ENCODE measurements around the gene ABHD12.
"Not testable (repeated sequence)": the region's sequence is repeated elsewhere in the genome, so short reads cannot be mapped to it uniquely, and the experiment has no call there.

The ABHD12 gene

DNA sequence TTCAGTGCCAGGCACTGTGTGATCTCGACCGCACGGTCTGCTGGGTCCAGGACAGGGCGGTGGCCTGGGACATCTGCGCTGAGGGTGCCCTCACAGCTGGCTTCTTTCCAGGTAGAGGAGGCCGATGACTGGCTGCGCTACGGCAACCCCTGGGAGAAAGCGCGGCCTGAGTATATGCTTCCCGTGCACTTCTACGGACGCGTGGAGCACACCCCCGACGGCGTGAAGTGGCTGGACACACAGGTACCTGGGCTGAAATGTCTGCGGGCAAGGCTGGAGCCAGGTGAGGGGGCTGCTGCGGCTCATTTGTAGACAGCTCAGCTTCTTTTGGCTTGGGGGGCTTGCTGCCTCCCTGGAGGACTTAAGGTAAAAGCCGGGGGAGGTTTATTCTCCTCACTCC is 116.2 kb downstream of the ABHD12 start:
- 97 to 99% methylated on average over 18 to 20 of the region's 20 CpGs for WGBS, 2 experiments (ENCODE audit: insufficient coverage in 2 of 2)

GRCh38 chr20:25273541-25274358 is 116.9 kb downstream of the ABHD12 start:
- Histone ChIP-seq H3K4me3 (ENCODE audit: extremely low read depth, insufficient read depth, low read length, poor library complexity, severe bottlenecking) (no peak overlapping the region), H3K9me3 (ENCODE audit: control insufficient read depth, low read length) (no peaks in the 10 kb centered on the region), H3K36me3 (ENCODE audit: control insufficient read depth, insufficient read depth, low read length) (peaks cover 84% of the 10 kb centered on the region), H3K27ac (ENCODE audit: low read depth, low read length, severe bottlenecking) (no peak overlapping the region), H3K4me1 (ENCODE audit: control insufficient read depth, insufficient read depth, low read length, poor library complexity, severe bottlenecking) (no peaks in the 10 kb centered on the region)
- 93% methylated on average over 11 to 17 of the region's 20 CpGs for WGBS, 2 experiments (ENCODE audit: insufficient coverage in 2 of 2)

More for the DNA sequence above, 116.2 kb downstream of the ABHD12 start:
- no peak overlapping the region for H3K4me3 ChIP-seq (ENCODE audit: extremely low read depth, insufficient read depth, low read length, poor library complexity, severe bottlenecking)
- H3K9me3 ChIP-seq (ENCODE audit: control insufficient read depth, low read length): no peaks in the 10 kb centered on the region
- no peak overlapping the region for H3K27ac ChIP-seq (ENCODE audit: low read depth, low read length, severe bottlenecking)
- no peaks in the 10 kb centered on the region for H3K4me1 ChIP-seq (ENCODE audit: control insufficient read depth, insufficient read depth, low read length, poor library complexity, severe bottlenecking)
- H3K36me3 ChIP-seq (ENCODE audit: control insufficient read depth, insufficient read depth, low read length): peaks cover 84% of the 10 kb centered on the region

DNA sequence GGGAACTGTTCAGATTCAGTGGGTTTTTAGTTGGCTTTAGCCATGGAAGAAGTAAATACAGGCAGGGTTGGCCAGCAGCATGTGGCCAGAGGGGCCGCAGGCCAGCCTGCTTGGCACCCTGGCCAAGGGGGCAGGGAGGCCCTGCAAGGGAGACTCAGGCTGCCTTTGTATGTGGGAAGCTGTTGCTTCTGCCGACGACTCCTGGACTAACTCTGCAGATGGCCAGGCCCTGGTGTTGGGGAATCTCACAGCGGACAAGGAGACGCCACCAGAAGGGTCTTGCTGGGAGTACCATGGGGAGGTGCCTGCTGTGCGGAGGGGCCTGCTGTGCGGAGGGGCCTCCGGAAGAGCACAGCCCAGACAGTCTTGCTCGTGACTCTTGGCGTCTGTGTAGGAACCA is 117.6 kb downstream of the ABHD12 start:
- H3K36me3 ChIP-seq (ENCODE audit: control insufficient read depth, insufficient read depth, low read length): peaks cover 77% of the 10 kb centered on the region
- WGBS, 2 experiments (ENCODE audit: insufficient coverage in 2 of 2): 94 to 96% methylated on average over 10 of the region's 10 CpGs
- no peak overlapping the region for H3K27ac ChIP-seq (ENCODE audit: low read depth, low read length, severe bottlenecking)
- H3K4me1 ChIP-seq (ENCODE audit: control insufficient read depth, insufficient read depth, low read length, poor library complexity, severe bottlenecking): no peaks in the 10 kb centered on the region
- no peaks in the 10 kb centered on the region for H3K9me3 ChIP-seq (ENCODE audit: control insufficient read depth, low read length)
- H3K4me3 ChIP-seq (ENCODE audit: extremely low read depth, insufficient read depth, low read length, poor library complexity, severe bottlenecking): no peak overlapping the region

DNA sequence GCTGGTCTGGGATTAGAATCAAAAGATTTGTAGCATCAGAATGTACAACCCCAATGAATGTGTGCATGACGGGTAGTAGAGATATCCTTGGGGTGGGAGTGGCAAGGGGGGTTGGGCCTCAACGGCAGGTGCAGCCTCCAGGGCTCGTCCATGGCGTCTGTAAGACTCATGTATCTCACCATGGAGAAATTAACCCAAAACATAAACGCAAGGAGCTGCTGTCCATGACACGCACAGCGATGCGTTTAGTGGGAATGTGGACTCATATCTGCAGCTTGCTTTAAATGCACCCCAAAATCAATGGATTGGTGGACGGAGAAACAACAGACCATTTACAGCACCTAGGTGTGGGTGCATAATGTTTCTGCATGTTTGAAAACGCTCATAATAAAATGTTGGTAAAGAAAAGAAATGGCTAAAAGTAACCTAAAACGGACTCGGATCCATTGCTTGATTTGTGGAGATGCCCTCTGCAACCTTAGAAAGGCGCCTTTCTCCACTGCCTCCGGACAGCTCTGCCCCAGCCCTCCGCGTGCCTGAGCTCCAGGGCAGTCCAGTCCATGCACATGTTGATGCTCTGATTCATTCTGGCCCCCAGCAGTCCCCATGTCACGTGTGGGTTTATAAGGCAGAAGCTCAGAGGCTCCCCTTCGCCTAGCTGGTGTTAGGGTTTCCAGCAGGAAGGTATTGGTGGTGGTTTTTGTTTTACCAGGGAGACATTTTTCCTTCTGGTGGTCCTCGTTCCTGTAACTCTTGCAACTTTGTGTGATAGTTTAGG is 118.2 kb downstream of the ABHD12 start:
- WGBS, 2 experiments (ENCODE audit: insufficient coverage in 2 of 2): 95 to 96% methylated on average over 16 to 19 of the region's 19 CpGs
- Histone ChIP-seq H3K36me3 (ENCODE audit: control insufficient read depth, insufficient read depth, low read length) (peaks cover 71% of the 10 kb centered on the region), H3K4me1 (ENCODE audit: control insufficient read depth, insufficient read depth, low read length, poor library complexity, severe bottlenecking) (no peaks in the 10 kb centered on the region), H3K4me3 (ENCODE audit: extremely low read depth, insufficient read depth, low read length, poor library complexity, severe bottlenecking) (no peak overlapping the region), H3K9me3 (ENCODE audit: control insufficient read depth, low read length) (no peaks in the 10 kb centered on the region), H3K27ac (ENCODE audit: low read depth, low read length, severe bottlenecking) (no peak overlapping the region)

GRCh38 chr20:25271486-25272222 is 119.0 kb downstream of the ABHD12 start:
- Histone ChIP-seq H3K9me3 (ENCODE audit: control insufficient read depth, low read length) (no peaks in the 10 kb centered on the region), H3K36me3 (ENCODE audit: control insufficient read depth, insufficient read depth, low read length) (peaks cover 64% of the 10 kb centered on the region), H3K4me1 (ENCODE audit: control insufficient read depth, insufficient read depth, low read length, poor library complexity, severe bottlenecking) (no peaks in the 10 kb centered on the region), H3K27ac (ENCODE audit: low read depth, low read length, severe bottlenecking) (no peak overlapping the region), H3K4me3 (ENCODE audit: extremely low read depth, insufficient read depth, low read length, poor library complexity, severe bottlenecking) (no peak overlapping the region)
- WGBS, 2 experiments (ENCODE audit: insufficient coverage in 2 of 2): 93 to 94% methylated on average over 9 to 11 of the region's 13 CpGs

- WGBS, 2 experiments (ENCODE audit: insufficient coverage in 2 of 2): 90 to 99% methylated on average over 11 to 12 of the region's 12 CpGs
- peaks cover 63% of the 10 kb centered on the region for H3K36me3 ChIP-seq (ENCODE audit: control insufficient read depth, insufficient read depth, low read length)
- H3K27ac ChIP-seq (ENCODE audit: low read depth, low read length, severe bottlenecking): no peak overlapping the region
- H3K4me1 ChIP-seq (ENCODE audit: control insufficient read depth, insufficient read depth, low read length, poor library complexity, severe bottlenecking): no peaks in the 10 kb centered on the region
- no peaks in the 10 kb centered on the region for H3K9me3 ChIP-seq (ENCODE audit: control insufficient read depth, low read length)
- H3K4me3 ChIP-seq (ENCODE audit: extremely low read depth, insufficient read depth, low read length, poor library complexity, severe bottlenecking): no peak overlapping the region
Observed at GRCh38 chr20:25270829-25271251, 119.8 kb downstream of the ABHD12 start.

GRCh38 chr20:25269833-25270170 is 120.8 kb downstream of the ABHD12 start:
- peaks cover 65% of the 10 kb centered on the region for H3K36me3 ChIP-seq (ENCODE audit: control insufficient read depth, insufficient read depth, low read length)

GRCh38 chr20:25269057-25269832 is 121.4 kb downstream of the ABHD12 start:
- Histone ChIP-seq H3K27ac (ENCODE audit: low read depth, low read length, severe bottlenecking) (no peak overlapping the region), H3K36me3 (ENCODE audit: control insufficient read depth, insufficient read depth, low read length) (peaks cover 60% of the 10 kb centered on the region), H3K4me3 (ENCODE audit: extremely low read depth, insufficient read depth, low read length, poor library complexity, severe bottlenecking) (no peak overlapping the region), H3K4me1 (ENCODE audit: control insufficient read depth, insufficient read depth, low read length, poor library complexity, severe bottlenecking) (no peaks in the 10 kb centered on the region), H3K9me3 (ENCODE audit: control insufficient read depth, low read length) (no peaks in the 10 kb centered on the region)
- WGBS, 2 experiments (ENCODE audit: insufficient coverage in 2 of 2): 86 to 89% methylated on average over 10 to 11 of the region's 11 CpGs

More at GRCh38 chr20:25269833-25270170, 120.8 kb downstream of the ABHD12 start:
- no peak overlapping the region for H3K4me3 ChIP-seq (ENCODE audit: extremely low read depth, insufficient read depth, low read length, poor library complexity, severe bottlenecking)
- no peaks in the 10 kb centered on the region for H3K4me1 ChIP-seq (ENCODE audit: control insufficient read depth, insufficient read depth, low read length, poor library complexity, severe bottlenecking)
- 80 to 83% methylated on average over 2 to 5 of the region's 6 CpGs for WGBS, 2 experiments (ENCODE audit: insufficient coverage in 2 of 2)
- no peak overlapping the region for H3K27ac ChIP-seq (ENCODE audit: low read depth, low read length, severe bottlenecking)
- no peaks in the 10 kb centered on the region for H3K9me3 ChIP-seq (ENCODE audit: control insufficient read depth, low read length)

- WGBS, 2 experiments (ENCODE audit: insufficient coverage in 2 of 2): 95% methylated on average over 15 of the region's 16 CpGs
- not testable (repeated sequence) for H3K4me1 ChIP-seq (ENCODE audit: control insufficient read depth, insufficient read depth, low read length, poor library complexity, severe bottlenecking); H3K4me3 ChIP-seq (ENCODE audit: extremely low read depth, insufficient read depth, low read length, poor library complexity, severe bottlenecking); H3K27ac ChIP-seq (ENCODE audit: low read depth, low read length, severe bottlenecking); H3K9me3 ChIP-seq (ENCODE audit: control insufficient read depth, low read length)
- H3K36me3 ChIP-seq (ENCODE audit: control insufficient read depth, insufficient read depth, low read length): peaks cover 55% of the 10 kb centered on the region
Observed at GRCh38 chr20:25260770-25261437, 129.7 kb downstream of the ABHD12 start.

Measured in mesodermal cell (in vitro differentiated cells).